H1 (cell line): ENCODE measurements around the gene WDR37. TPM values are rescaled to one million over a fixed set of nuclear protein-coding genes. Genes with fewer than 3 reads are reported as not detected.

Source experiments
- CTCF ChIA-PET: fragments of 300-600 bp; sonication (Branson Sonifier 250); formaldehyde crosslinking; loops from one replicate; lab custom pipeline; 2021; ENCODE audit not compliant: partially characterized antibody; lab: Charles Lee
- POLR2A ChIA-PET: fragments of 300-600 bp; sonication (Branson Sonifier 250); formaldehyde crosslinking; loops from one replicate; lab custom pipeline; 2021; ENCODE audit warnings: inconsistent platforms; ENCODE audit not compliant: partially characterized antibody; lab: Charles Lee
- DNase-seq, 2 experiments: peaks; one replicate each; pipeline versions ENCODE4 v3.0.0 to v3.0.0-alpha.2; 2010 to 2022; ENCODE audit warnings: low spot score in 2 of 2, low read depth in 1 of 2, mixed read lengths in 1 of 2
- FAIRE-seq: peaks from 2 replicates; lab custom pipeline; 2011; peaks lifted over from hg19 to GRCh38; lab: Jason Lieb, UNC
- H2AFZ ChIP-seq: 2 replicates; pipeline ENCODE4 v1.8.1; 2012; ENCODE audit warnings: low read length, inconsistent platforms
- H2AK5ac ChIP-seq: 2 replicates; pipeline ENCODE4 v1.6.1; 2013; ENCODE audit warnings: low read depth, low read length
- H2BK120ac ChIP-seq: replicated peaks from 2 replicates; pipeline ENCODE3; 2013; ENCODE audit warnings: low read depth, low read length, inconsistent platforms
- H2BK12ac ChIP-seq: 2 replicates; pipeline ENCODE4 v1.6.1; 2013; ENCODE audit warnings: low read depth, low read length
- H2BK15ac ChIP-seq: 2 replicates; pipeline ENCODE4 v1.6.1; 2013; ENCODE audit warnings: low read length
- H2BK20ac ChIP-seq: 2 replicates; pipeline ENCODE4 v1.6.1; 2013; ENCODE audit warnings: low read length
- H2BK5ac ChIP-seq: 2 replicates; pipeline ENCODE4 v1.6.1; 2013; ENCODE audit warnings: low read depth, low read length
- H3K14ac ChIP-seq: 2 replicates; pipeline ENCODE4 v1.6.1; 2013; ENCODE audit warnings: inconsistent platforms; ENCODE audit not compliant: insufficient read length
- H3K18ac ChIP-seq: 2 replicates; pipeline ENCODE4 v1.6.1; 2013; ENCODE audit warnings: low read length; ENCODE audit errors: extremely low read depth
- H3K23ac ChIP-seq: 2 replicates; pipeline ENCODE4 v1.6.1; 2013; ENCODE audit warnings: inconsistent platforms; ENCODE audit not compliant: insufficient read length
- H3K23me2 ChIP-seq: 2 replicates; pipeline ENCODE4 v1.6.1; 2013; ENCODE audit warnings: low read depth, low read length
- H3K27ac ChIP-seq: 2 replicates; pipeline ENCODE4 v1.6.1; 2011; ENCODE audit warnings: low read depth, low read length, inconsistent platforms
- H3K27me3 ChIP-seq, 4 experiments: replicated peaks in 1 of 4; 1 replicate in 1 of 4; 2 replicates in 3 of 4; pipeline versions ENCODE4 v1.6.1 to v1.8.1; 2011 to 2013; ENCODE audit warnings: low read length in 3 of 4, mild to moderate bottlenecking in 3 of 4, inconsistent platforms in 2 of 4, mixed read lengths in 2 of 4, moderate library complexity in 1 of 4; ENCODE audit not compliant: control insufficient read depth in 3 of 4, insufficient read depth in 3 of 4; ENCODE audit errors: extremely low read depth in 1 of 4
- H3K36me3 ChIP-seq, 4 experiments: 2 replicates each; pipeline versions ENCODE4 v1.6.1 to v1.8.1; 2011 to 2013; ENCODE audit warnings: mild to moderate bottlenecking in 4 of 4, low read length in 3 of 4, moderate library complexity in 2 of 4, control low read depth in 1 of 4, inconsistent platforms in 1 of 4; ENCODE audit not compliant: insufficient read depth in 4 of 4, control insufficient read depth in 2 of 4
- H3K4ac ChIP-seq: replicated peaks from 2 replicates; pipeline ENCODE3; 2013; ENCODE audit warnings: low read length, low read depth, mixed read lengths, inconsistent platforms; ENCODE audit not compliant: insufficient read length
- H3K4me1 ChIP-seq, 4 experiments: replicated peaks in 1 of 4; 1 replicate in 1 of 4; 2 replicates in 3 of 4; pipeline versions ENCODE4 v1.6.1 to v1.8.1; 2011 to 2013; ENCODE audit warnings: low read length in 3 of 4, inconsistent platforms in 2 of 4, mixed read lengths in 1 of 4; ENCODE audit not compliant: insufficient read depth in 4 of 4, control insufficient read depth in 3 of 4
- H3K4me2 ChIP-seq, 2 experiments: 2 replicates each; pipeline versions ENCODE4 v1.6.1 to v1.8.1; 2011 to 2013; ENCODE audit warnings: low read depth in 2 of 2, low read length in 2 of 2, control low read depth in 1 of 2, inconsistent platforms in 1 of 2, mild to moderate bottlenecking in 1 of 2; ENCODE audit not compliant: insufficient read depth in 1 of 2
- H3K4me3 ChIP-seq, 4 experiments: fragments of 200-600, 300-600 bp in 1 of 4; sonication (generic), shearing (Covaris generic), sonication (Bioruptor Twin) in 1 of 4; 2 replicates each; pipeline versions ENCODE4 v1.5.1 to v1.8.1; 2011 to 2016; ENCODE audit warnings: low read length in 4 of 4, low read depth in 3 of 4, control low read depth in 2 of 4, inconsistent platforms in 2 of 4, mild to moderate bottlenecking in 2 of 4, mixed read lengths in 1 of 4, moderate library complexity in 1 of 4; ENCODE audit not compliant: insufficient read depth in 2 of 4; ENCODE audit errors: extremely low read depth in 1 of 4
- H3K56ac ChIP-seq: replicated peaks from 2 replicates; pipeline ENCODE3; 2013; ENCODE audit warnings: low read depth, mild to moderate bottlenecking, mixed read lengths, low read length, inconsistent platforms; ENCODE audit not compliant: insufficient read length
- H3K79me1 ChIP-seq: 2 replicates; pipeline ENCODE4 v1.6.1; 2013; ENCODE audit warnings: low read depth, low read length, control low read depth
- H3K79me2 ChIP-seq, 2 experiments: 2 replicates each; pipeline versions ENCODE4 v1.6.1 to v1.8.1; 2012 to 2013; ENCODE audit warnings: low read length in 2 of 2, mild to moderate bottlenecking in 2 of 2, inconsistent platforms in 1 of 2; ENCODE audit not compliant: insufficient read depth in 2 of 2, control insufficient read depth in 1 of 2
- H3K9ac ChIP-seq, 4 experiments: replicated peaks in 1 of 4; 1 replicate in 1 of 4; 2 replicates in 3 of 4; pipeline versions ENCODE4 v1.6.1 to v1.8.1; 2011 to 2013; ENCODE audit warnings: low read depth in 3 of 4, low read length in 3 of 4, control low read depth in 2 of 4, mild to moderate bottlenecking in 2 of 4, moderate library complexity in 2 of 4, inconsistent platforms in 1 of 4; ENCODE audit errors: extremely low read depth in 1 of 4
- H3K9me3 ChIP-seq, 2 experiments: 2 replicates each; pipeline versions ENCODE4 v1.6.1 to v1.8.1; 2012 to 2013; ENCODE audit warnings: mild to moderate bottlenecking in 2 of 2, moderate library complexity in 2 of 2, control low read depth in 1 of 2, inconsistent platforms in 1 of 2, low read depth in 1 of 2, low read length in 1 of 2, mixed read lengths in 1 of 2; ENCODE audit not compliant: insufficient read depth in 2 of 2
- H4K20me1 ChIP-seq, 2 experiments: replicated peaks in 1 of 2; 2 replicates each; pipeline versions ENCODE3 to v1.8.1; 2011 to 2013; ENCODE audit warnings: inconsistent platforms in 2 of 2, low read length in 2 of 2, mild to moderate bottlenecking in 1 of 2; ENCODE audit not compliant: insufficient read depth in 2 of 2, control insufficient read depth in 1 of 2
- H4K5ac ChIP-seq: 2 replicates; pipeline ENCODE4 v1.6.1; 2013; ENCODE audit warnings: low read length, low read depth, mixed read lengths, inconsistent platforms; ENCODE audit not compliant: insufficient read length
- H4K8ac ChIP-seq: 2 replicates; pipeline ENCODE4 v1.8.0; 2013; ENCODE audit warnings: mild to moderate bottlenecking, moderate library complexity, low read length, inconsistent platforms; ENCODE audit not compliant: insufficient read depth; ENCODE audit errors: extremely low read depth
- H4K91ac ChIP-seq: replicated peaks from 2 replicates; pipeline ENCODE3; 2013; ENCODE audit warnings: low read length, mixed read lengths, inconsistent platforms; ENCODE audit not compliant: insufficient read length
- ATF3 ChIP-seq: IDR thresholded peaks from 2 replicates; pipeline ENCODE4 v1.6.1; 2011; ENCODE audit warnings: low read depth, mild to moderate bottlenecking, low read length; ENCODE audit not compliant: insufficient read depth
- BCL11A ChIP-seq, 2 experiments: IDR thresholded peaks; one replicate each; pipeline ENCODE4 v1.6.1; 2011; ENCODE audit warnings: low read depth in 2 of 2, low read length in 2 of 2, mild to moderate bottlenecking in 2 of 2
- CEBPB ChIP-seq: IDR thresholded peaks from 2 replicates; pipeline ENCODE4 v1.6.1; 2012; ENCODE audit warnings: low read depth, low read length
- POU5F1 ChIP-seq: IDR thresholded peaks from 2 replicates; pipeline ENCODE4 v1.6.1; 2011; ENCODE audit warnings: low read depth, mild to moderate bottlenecking, low read length, moderate library complexity
- RAD21 ChIP-seq, 2 experiments: IDR thresholded peaks in 1 of 2; conservative IDR thresholded peaks in 1 of 2; 2 replicates each; pipeline ENCODE4 v1.6.1; 2011; ENCODE audit warnings: low read depth in 2 of 2, low read length in 2 of 2, improper control_type of control experiment in 1 of 2, inconsistent platforms in 1 of 2, mild to moderate bottlenecking in 1 of 2, moderate library complexity in 1 of 2
- SAP30 ChIP-seq: fragments of 300-600 bp; sonication (generic); IDR thresholded peaks from 2 replicates; pipeline ENCODE4 v1.7.1; 2012; ENCODE audit warnings: low read length, moderate library complexity, mild to moderate bottlenecking, inconsistent platforms; ENCODE audit not compliant: insufficient read depth, insufficient replicate concordance
- SIN3A ChIP-seq, 2 experiments: IDR thresholded peaks in 1 of 2; conservative IDR thresholded peaks in 1 of 2; 2 replicates each; pipeline ENCODE4 v1.6.1; 2011 to 2012; ENCODE audit warnings: low read length in 2 of 2, improper control_type of control experiment in 1 of 2, low read depth in 1 of 2, mild to moderate bottlenecking in 1 of 2
- SIRT6 ChIP-seq: IDR thresholded peaks from one replicate; pipeline ENCODE4 v1.7.1; 2012; ENCODE audit warnings: low read length, inconsistent platforms
- TCF12 ChIP-seq: IDR thresholded peaks from 2 replicates; pipeline ENCODE4 v1.6.1; 2011; ENCODE audit warnings: low read depth, mild to moderate bottlenecking, low read length
- TEAD4 ChIP-seq: IDR thresholded peaks from 2 replicates; pipeline ENCODE4 v1.6.1; 2012; ENCODE audit warnings: low read depth, low read length, inconsistent platforms, mixed read lengths
- USF2 ChIP-seq: IDR thresholded peaks from 2 replicates; pipeline ENCODE4 v1.6.1; 2011; ENCODE audit warnings: low read length, improper control_type of control experiment
- YY1 ChIP-seq: IDR thresholded peaks from 2 replicates; pipeline ENCODE4 v1.6.1; 2011; ENCODE audit warnings: low read depth, mild to moderate bottlenecking, low read length
- WGBS, 2 experiments: shearing (Covaris generic) in 1 of 2; methylation state at CpG; one replicate each; pipeline versions ENCODE4 v1.1.6 to v1.1.7; 2013 to 2015; ENCODE audit warnings: low lambda C conversion rate in 2 of 2, mixed read lengths in 2 of 2, inconsistent platforms in 1 of 2, low coverage in 1 of 2, missing lambda C conversion rate in 1 of 2; ENCODE audit not compliant: insufficient replicate concordance in 2 of 2, insufficient coverage in 1 of 2, insufficient read length in 1 of 2; ENCODE audit errors: extremely low coverage in 1 of 2, missing lambda C conversion rate in 1 of 2; 5-methylcytosine and 5-hydroxymethylcytosine counted together
- polyA plus RNA-seq, 7 experiments: library from polyadenylated mRNA; depleted of rRNA in 3 of 7; stranded (reverse) in 5 of 7; unstranded in 2 of 7; fragments of >200 nt in 5 of 7; fragments of 200-250 nt in 2 of 7; gene quantifications; 1 replicate in 5 of 7; 2 replicates in 1 of 7; 4 replicates in 1 of 7; pipeline versions ENCODE4 v1.2.1 to v1.2.3, GENCODE V29; 2011 to 2013; ENCODE audit warnings: missing spikeins in 2 of 7, mixed read lengths in 2 of 7
- total RNA-seq: library from RNA; stranded (reverse); fragmentation: NEBNext Ultra II Directional; extraction: Animal tissue kit (Norgen Biotek cat#: 25700); gene quantifications from 2 replicates; pipeline ENCODE4 v1.2.1, GENCODE V29; 2021

The WDR37 gene
- total and polyA plus RNA-seq, 2 of the 8 experiments (the other 6 are each of a cell fraction or from before 2014, with no cell fraction given): 9.6 to 12.0 TPM

- H3K36me3 ChIP-seq: peaks cover 47 to 80% (median 73%) of the 10 kb centered on the region in 4 experiments
- 92% methylated on average over 11 of the region's 11 CpGs; no CpG with 5 or more reads in 1 of the 2 experiments for WGBS, 2 experiments
- H4K91ac ChIP-seq: no peak overlapping the region
- no peaks in the 10 kb centered on the region for H3K23me2 ChIP-seq
- no peak overlapping the region for H4K8ac ChIP-seq
- no peak overlapping the region for H2BK12ac ChIP-seq
- ChIA-PET CTCF (no interaction called here), POLR2A (interaction anchor here (1.4 to 4.9 kb wide), 3 partner anchors 12 to 33 kb away, joined by 5 to 20 read pairs (median 5); partner anchors contain the start of gene IDI1)
- H3K79me2 ChIP-seq: no peaks in the 10 kb centered on the region
- H3K4ac ChIP-seq: no peak overlapping the region
- H3K56ac ChIP-seq: no peak overlapping the region
- H4K5ac ChIP-seq: no peak overlapping the region
- H3K27ac ChIP-seq: no peak overlapping the region
- H3K18ac ChIP-seq: no peak overlapping the region
- no peak overlapping the region for H3K14ac ChIP-seq
- FAIRE-seq (no peak), DNase-seq (no peak)
- H3K9ac ChIP-seq: no peak overlapping the region
- H3K4me2 ChIP-seq: no peak overlapping the region
- no peak overlapping the region for H2BK20ac ChIP-seq
- H3K79me1 ChIP-seq: no peaks in the 10 kb centered on the region; the same call in 1 of the 2 replicates
- H3K9me3 ChIP-seq: no peaks in the 10 kb centered on the region
- H2BK120ac ChIP-seq: no peak overlapping the region
- no peak overlapping the region for H2AFZ ChIP-seq
- no peaks in the 10 kb centered on the region for H3K27me3 ChIP-seq
- H3K4me1 ChIP-seq: no peaks in the 10 kb centered on the region
- H3K23ac ChIP-seq: no peak overlapping the region
- peaks cover 0 to 10% of the 10 kb centered on the region in 2 experiments for H4K20me1 ChIP-seq
- H2BK15ac ChIP-seq: no peak overlapping the region
- H3K4me3 ChIP-seq: no peak overlapping the region
- no peak overlapping the region for H2AK5ac ChIP-seq
- H2BK5ac ChIP-seq: no peak overlapping the region
- TF ChIP-seq BCL11A (IDR thresholded peaks at IDR 0.05; ENCODE audit: low read depth in 2 of 2, low read length in 2 of 2) (no peak), SIRT6 (no peak), CEBPB (no peak), YY1 (no peak), POU5F1 (no peak), SAP30 (no peak), TEAD4 (no peak), USF2 (no peak), RAD21 (IDR thresholded peaks at IDR 0.05 in 1 of 2, conservative IDR thresholded peaks at IDR 0.05 in 1 of 2; ENCODE audit: low read depth in 2 of 2, low read length in 2 of 2) (no peak), ATF3 (no peak), TCF12 (no peak), SIN3A (conservative IDR thresholded peaks at IDR 0.05 in 1 of 2, IDR thresholded peaks at IDR 0.05 in 1 of 2; ENCODE audit: low read depth in 1 of 2, low read length in 2 of 2) (no peak)
These were observed 40.5 kb upstream of the WDR37 start for GRCh38 chr10:1015688-1016087.
